ENCODE measurements around the gene PROS1. TPM values are rescaled to one million over a fixed set of nuclear protein-coding genes. Genes with fewer than 3 reads are reported as not detected.
"Not testable (repeated sequence)": the region's sequence is repeated elsewhere in the genome, so short reads cannot be mapped to it uniquely, and the experiment has no call there.

The PROS1 gene
- total and polyA plus RNA-seq, 2 experiments from 2014 or later = 58.7 to 115 TPM

DNA sequence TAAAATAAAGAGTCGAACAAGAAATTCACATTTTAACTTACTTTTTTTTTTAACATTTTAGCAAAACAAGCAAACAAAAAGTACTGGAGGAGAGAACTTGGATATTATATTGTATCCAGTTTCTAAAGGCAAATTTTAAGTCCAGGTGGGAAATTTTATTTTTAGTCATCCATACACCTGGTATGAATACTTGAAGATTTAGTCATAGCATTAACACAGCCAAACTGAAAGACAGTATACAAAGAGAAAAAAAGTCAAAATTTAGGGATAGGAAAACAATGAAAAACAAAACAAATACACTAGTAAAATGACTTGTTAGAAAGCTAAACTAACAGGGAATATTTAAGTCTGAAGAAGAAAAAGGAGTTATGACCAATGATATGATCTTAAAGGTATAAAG is 69.1 kb downstream of the PROS1 start:
- TF ChIP-seq, protein P1, sequence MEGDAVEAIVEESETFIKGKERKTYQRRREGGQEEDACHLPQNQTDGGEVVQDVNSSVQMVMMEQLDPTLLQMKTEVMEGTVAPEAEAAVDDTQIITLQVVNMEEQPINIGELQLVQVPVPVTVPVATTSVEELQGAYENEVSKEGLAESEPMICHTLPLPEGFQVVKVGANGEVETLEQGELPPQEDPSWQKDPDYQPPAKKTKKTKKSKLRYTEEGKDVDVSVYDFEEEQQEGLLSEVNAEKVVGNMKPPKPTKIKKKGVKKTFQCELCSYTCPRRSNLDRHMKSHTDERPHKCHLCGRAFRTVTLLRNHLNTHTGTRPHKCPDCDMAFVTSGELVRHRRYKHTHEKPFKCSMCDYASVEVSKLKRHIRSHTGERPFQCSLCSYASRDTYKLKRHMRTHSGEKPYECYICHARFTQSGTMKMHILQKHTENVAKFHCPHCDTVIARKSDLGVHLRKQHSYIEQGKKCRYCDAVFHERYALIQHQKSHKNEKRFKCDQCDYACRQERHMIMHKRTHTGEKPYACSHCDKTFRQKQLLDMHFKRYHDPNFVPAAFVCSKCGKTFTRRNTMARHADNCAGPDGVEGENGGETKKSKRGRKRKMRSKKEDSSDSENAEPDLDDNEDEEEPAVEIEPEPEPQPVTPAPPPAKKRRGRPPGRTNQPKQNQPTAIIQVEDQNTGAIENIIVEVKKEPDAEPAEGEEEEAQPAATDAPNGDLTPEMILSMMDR (IDR thresholded peaks at IDR 0.05; ENCODE audit: poor library complexity) = no peak
- no peak for TF ChIP-seq EZH2phosphoT487 (IDR thresholded peaks at IDR 0.05; ENCODE audit: low read depth, severe bottlenecking, unreplicated experiment)
- no peak for TF ChIP-seq EZH2 (IDR thresholded peaks at IDR 0.05; ENCODE audit: borderline replicate concordance)
- H3K27me3 ChIP-seq = no peaks in the 10 kb centered on the region
- H3K4me1 ChIP-seq (ENCODE audit: insufficient read depth) = no peaks in the 10 kb centered on the region
- H3K27ac ChIP-seq = no peak overlapping the region
- H3K9me3 ChIP-seq (ENCODE audit: low read depth) = no peaks in the 10 kb centered on the region
- no peak overlapping the region for H3K4me2 ChIP-seq
- no peaks in the 10 kb centered on the region for H3K9me2 ChIP-seq (replicated peaks; ENCODE audit: insufficient read depth)
- no peaks in the 10 kb centered on the region for H3K79me2 ChIP-seq
- no peaks in the 10 kb centered on the region for H3K36me3 ChIP-seq (replicated peaks; ENCODE audit: insufficient read depth, low read depth)
- no peak overlapping the region for H3K4me3 ChIP-seq
- no peak for DNase-seq (ENCODE audit: low spot score)
- no peaks in the 10 kb centered on the region for H4K20me1 ChIP-seq (ENCODE audit: insufficient read depth, poor library complexity, severe bottlenecking)
- WGBS (ENCODE audit: low lambda C conversion rate, missing lambda C conversion rate) = 100% methylated on average over 1 of the region's 1 CpG
- no peak overlapping the region for H2AFZ ChIP-seq

DNA sequence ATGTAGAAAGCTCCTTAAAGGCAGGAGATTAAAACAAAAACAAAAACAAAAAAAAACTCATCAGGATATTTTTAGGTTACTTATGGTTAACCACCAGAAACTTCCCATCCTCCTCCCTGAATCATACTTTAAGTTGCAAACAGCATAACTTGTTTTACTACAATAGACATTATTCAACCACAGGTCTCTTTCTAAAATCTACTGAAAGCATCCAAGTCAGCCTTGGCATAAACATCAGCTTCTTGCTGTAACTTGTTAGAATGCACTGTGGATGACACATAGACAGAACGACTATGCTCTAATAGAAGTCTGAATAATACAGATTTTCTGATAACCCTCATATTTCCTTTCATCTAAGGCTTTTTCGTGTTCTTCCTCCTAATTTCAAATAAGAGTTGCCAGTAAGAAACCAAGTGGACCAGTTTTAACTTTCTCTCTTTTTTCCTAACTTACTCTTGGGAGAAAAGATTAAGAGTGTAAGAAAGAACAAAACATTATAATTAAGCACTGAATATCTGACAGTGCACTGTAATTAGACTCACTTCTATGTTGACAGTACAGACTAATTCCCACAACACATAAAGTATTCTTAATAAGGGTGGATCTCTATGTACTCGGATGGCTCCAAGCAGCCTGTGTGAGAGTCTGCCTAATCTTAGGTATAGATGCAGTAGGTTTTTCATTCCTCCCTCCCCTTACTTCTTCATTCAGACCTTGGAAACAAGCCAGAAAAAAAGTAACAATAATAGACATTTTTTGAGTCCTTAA is 95.3 kb downstream of the PROS1 start:
- H3K79me2 ChIP-seq; H3K4me3 ChIP-seq; H3K36me3 ChIP-seq (replicated peaks; ENCODE audit: insufficient read depth, low read depth); H3K27ac ChIP-seq; H4K20me1 ChIP-seq (ENCODE audit: insufficient read depth, poor library complexity, severe bottlenecking); H2AFZ ChIP-seq; DNase-seq (ENCODE audit: low spot score); H3K9me2 ChIP-seq (replicated peaks; ENCODE audit: insufficient read depth); H3K9me3 ChIP-seq (ENCODE audit: low read depth); H3K4me1 ChIP-seq (ENCODE audit: insufficient read depth); H3K27me3 ChIP-seq; H3K4me2 ChIP-seq: not testable (repeated sequence)
- WGBS (ENCODE audit: low lambda C conversion rate, missing lambda C conversion rate) = 65% methylated on average over 3 of the region's 3 CpGs

DNA sequence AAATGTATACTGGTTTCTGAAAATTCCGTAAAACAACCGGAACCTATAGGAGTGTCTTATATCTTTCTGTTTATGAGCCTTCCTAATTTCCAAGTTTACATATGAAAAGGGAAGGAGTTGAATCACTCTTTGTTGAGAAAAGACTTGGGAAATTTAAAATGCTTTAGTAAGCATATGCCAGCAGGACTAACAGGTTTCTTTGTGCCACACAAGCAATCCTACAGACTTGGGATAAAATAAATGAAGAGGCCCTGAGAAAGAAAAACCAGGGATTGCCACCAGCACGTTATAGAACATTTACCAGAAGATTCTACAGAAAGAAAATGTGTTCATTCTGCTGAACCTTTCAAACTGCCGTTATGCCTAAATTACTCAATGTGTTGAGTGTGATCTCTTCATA is 96.3 kb downstream of the PROS1 start:
- not testable (repeated sequence) for H3K4me3 ChIP-seq; H2AFZ ChIP-seq; H3K36me3 ChIP-seq (replicated peaks; ENCODE audit: insufficient read depth, low read depth); H3K27me3 ChIP-seq; H3K9me3 ChIP-seq (ENCODE audit: low read depth); H3K9me2 ChIP-seq (replicated peaks; ENCODE audit: insufficient read depth); H3K4me2 ChIP-seq; DNase-seq (ENCODE audit: low spot score); H3K79me2 ChIP-seq; H4K20me1 ChIP-seq (ENCODE audit: insufficient read depth, poor library complexity, severe bottlenecking); H3K4me1 ChIP-seq (ENCODE audit: insufficient read depth); H3K27ac ChIP-seq
- WGBS (ENCODE audit: low lambda C conversion rate, missing lambda C conversion rate) = 79% methylated on average over 4 of the region's 4 CpGs

DNA sequence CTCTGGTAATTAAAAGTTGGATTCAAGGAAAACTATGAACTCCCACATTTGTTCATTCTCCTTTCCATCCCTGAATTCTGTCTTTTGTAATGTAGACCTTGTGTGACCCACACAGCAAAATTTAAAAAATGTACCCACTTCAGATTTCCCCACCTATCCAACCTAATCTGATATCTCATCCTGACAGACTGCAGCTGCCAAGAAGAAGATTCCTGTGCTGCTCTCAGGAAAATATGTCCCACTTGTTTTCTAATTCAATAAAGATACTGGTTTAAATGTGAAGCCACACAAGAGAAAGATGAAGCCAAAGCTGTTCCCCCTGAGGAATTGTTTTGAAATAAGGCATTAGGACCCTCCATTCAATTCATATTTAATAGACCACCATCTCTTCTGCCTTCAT is 100.3 kb downstream of the PROS1 start:
- not testable (repeated sequence) for H3K4me1 ChIP-seq (ENCODE audit: insufficient read depth); H3K4me2 ChIP-seq; H3K9me3 ChIP-seq (ENCODE audit: low read depth); H3K4me3 ChIP-seq; H3K27me3 ChIP-seq; H3K27ac ChIP-seq; DNase-seq (ENCODE audit: low spot score); H2AFZ ChIP-seq; H3K79me2 ChIP-seq; H4K20me1 ChIP-seq (ENCODE audit: insufficient read depth, poor library complexity, severe bottlenecking); H3K9me2 ChIP-seq (replicated peaks; ENCODE audit: insufficient read depth); H3K36me3 ChIP-seq (replicated peaks; ENCODE audit: insufficient read depth, low read depth)

DNA sequence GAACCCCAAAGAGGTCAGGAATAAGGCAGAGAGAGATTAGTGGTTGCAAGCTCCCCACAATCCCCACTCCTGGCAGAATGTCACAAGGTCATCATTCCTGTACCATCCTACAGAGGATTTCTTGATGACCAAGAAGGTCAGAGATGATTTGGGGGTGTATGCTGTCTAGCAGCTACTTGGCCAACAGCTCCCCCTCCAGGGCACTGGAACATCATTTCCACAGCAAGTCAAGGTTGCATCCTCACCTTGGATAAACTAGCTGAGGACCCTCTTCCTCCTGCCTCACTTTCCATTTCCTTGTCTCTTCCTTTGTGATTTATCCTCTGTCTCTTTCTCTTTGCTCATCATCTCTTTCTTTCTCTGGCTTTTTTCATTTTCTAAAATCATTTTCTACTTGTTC is 106.3 kb downstream of the PROS1 start:
- no peaks in the 10 kb centered on the region for H3K9me3 ChIP-seq (ENCODE audit: low read depth)
- H3K9me2 ChIP-seq (replicated peaks; ENCODE audit: insufficient read depth) = no peaks in the 10 kb centered on the region
- H3K27me3 ChIP-seq = no peaks in the 10 kb centered on the region
- DNase-seq (ENCODE audit: low spot score) = no peak
- H4K20me1 ChIP-seq (ENCODE audit: insufficient read depth, poor library complexity, severe bottlenecking) = no peaks in the 10 kb centered on the region
- no peak overlapping the region for H3K4me2 ChIP-seq
- H2AFZ ChIP-seq = no peak overlapping the region
- no peaks in the 10 kb centered on the region for H3K79me2 ChIP-seq
- no peak overlapping the region for H3K4me3 ChIP-seq
- H3K36me3 ChIP-seq (replicated peaks; ENCODE audit: insufficient read depth, low read depth) = no peaks in the 10 kb centered on the region
- no peak for TF ChIP-seq EZH2phosphoT487 (IDR thresholded peaks at IDR 0.05; ENCODE audit: low read depth, severe bottlenecking, unreplicated experiment)
- TF ChIP-seq, protein P1 (IDR thresholded peaks at IDR 0.05; ENCODE audit: poor library complexity) = no peak
- no peak overlapping the region for H3K27ac ChIP-seq
- no peaks in the 10 kb centered on the region for H3K4me1 ChIP-seq (ENCODE audit: insufficient read depth)

Measured in hepatocyte (in vitro differentiated cells).